IPS-15b (cell line): ENCODE measurements around the gene B4GAT1.
"Not testable (repeated sequence)": the region's sequence is repeated elsewhere in the genome, so short reads cannot be mapped to it uniquely, and the experiment has no call there.

Source experiments
- H3K27me3 ChIP-seq: one replicate; pipeline ENCODE4 v1.6.1; 2013; ENCODE audit warnings: low read length; ENCODE audit not compliant: control insufficient read depth, insufficient read depth
- H3K36me3 ChIP-seq: one replicate; pipeline ENCODE4 v1.6.1; 2013; ENCODE audit warnings: low read length; ENCODE audit not compliant: control insufficient read depth, insufficient read depth
- H3K4me1 ChIP-seq: one replicate; pipeline ENCODE4 v1.6.1; 2013; ENCODE audit warnings: mild to moderate bottlenecking, low read length; ENCODE audit not compliant: control insufficient read depth, insufficient read depth
- H3K4me3 ChIP-seq: one replicate; pipeline ENCODE4 v1.5.1; 2013; ENCODE audit warnings: low read depth, low read length
- H3K9ac ChIP-seq: one replicate; pipeline ENCODE4 v1.6.1; 2013; ENCODE audit warnings: low read depth, mild to moderate bottlenecking, low read length
- H3K9me3 ChIP-seq: one replicate; pipeline ENCODE4 v1.6.1; 2013; ENCODE audit warnings: mild to moderate bottlenecking, low read length; ENCODE audit not compliant: control insufficient read depth, insufficient read depth

Gene B4GAT1

GRCh38 chr11:66347425-66348276 lies at the start of gene B4GAT1:
B4GAT1 (minus strand) TSS chr11:66347629; CDS start chr11:66347545, 84 bp downstream.
- Histone ChIP-seq H3K9ac (peak within 1 kb of the TSS; percentile 87), H3K9me3 (no peaks in the 10 kb centered on the region), H3K36me3 (no peaks in the 10 kb centered on the region), H3K4me3 (peak within 1 kb of the TSS; percentile 98), H3K27me3 (peaks cover 8% of the 10 kb centered on the region), H3K4me1 (peaks cover 2% of the 10 kb centered on the region)

GRCh38 chr11:66393954-66394353 lies 46.5 kb upstream of the B4GAT1 start:
- H3K36me3 ChIP-seq, result no peaks in the 10 kb centered on the region
- no peaks in the 10 kb centered on the region for H3K9me3 ChIP-seq
- no peak overlapping the region for H3K4me3 ChIP-seq
- no peaks in the 10 kb centered on the region for H3K4me1 ChIP-seq
- no peaks in the 10 kb centered on the region for H3K27me3 ChIP-seq
- H3K9ac ChIP-seq, result no peak overlapping the region

DNA sequence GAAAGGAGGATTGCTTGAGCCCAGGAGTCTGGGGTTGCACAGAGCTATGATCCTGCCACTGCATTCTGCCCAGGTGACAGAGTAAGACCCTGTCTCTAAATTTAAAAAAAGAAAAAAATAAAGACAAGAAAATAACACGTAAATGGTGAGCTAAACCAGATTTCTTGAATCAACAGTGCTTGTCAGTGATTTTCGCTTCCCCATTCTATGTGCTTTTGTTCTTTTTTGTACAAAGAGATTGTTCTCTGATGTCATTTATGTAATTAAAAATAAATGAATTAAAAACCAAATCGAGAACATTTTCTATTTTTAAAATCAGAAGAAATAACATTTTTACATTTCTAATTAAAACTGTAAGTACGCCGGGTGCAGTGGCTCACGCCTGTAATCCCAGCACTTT lies 43.9 kb upstream of the B4GAT1 start:
- Histone ChIP-seq H3K36me3 (no peaks in the 10 kb centered on the region), H3K4me1 (no peaks in the 10 kb centered on the region), H3K9ac (no peak overlapping the region), H3K4me3 (no peak overlapping the region), H3K27me3 (peaks cover 6% of the 10 kb centered on the region), H3K9me3 (no peaks in the 10 kb centered on the region)

DNA sequence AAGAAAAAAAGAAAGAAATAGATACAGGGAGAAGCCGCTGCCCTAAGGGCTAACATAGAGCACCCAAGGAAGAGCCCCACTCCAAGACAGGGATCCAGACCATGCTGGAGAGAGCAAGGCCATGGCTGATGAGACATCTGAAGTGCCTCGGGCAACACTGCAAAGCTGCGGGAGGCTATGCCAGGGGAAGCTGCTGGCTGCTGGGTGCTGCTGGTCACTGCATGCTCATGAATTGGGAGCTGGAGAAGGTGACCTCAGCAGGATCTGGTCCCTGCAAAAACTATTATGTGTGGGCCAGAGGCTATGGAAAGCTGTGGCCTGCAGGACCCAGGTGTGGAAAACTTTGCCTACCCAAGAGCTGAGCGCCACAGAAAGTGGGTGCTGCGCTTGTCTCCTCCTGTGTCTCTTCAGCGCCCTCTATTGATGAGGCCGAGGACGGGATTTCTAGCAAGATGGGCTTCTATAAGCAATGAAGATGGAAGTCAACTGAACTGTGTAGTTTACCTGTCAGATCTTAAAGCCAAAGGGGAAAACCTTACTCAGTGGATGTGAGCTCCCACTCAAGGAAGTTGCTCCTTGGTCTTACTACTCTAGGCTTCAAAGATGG lies 41.5 kb upstream of the B4GAT1 start:
- H3K9ac ChIP-seq, result no peak overlapping the region
- H3K9me3 ChIP-seq, result no peaks in the 10 kb centered on the region
- no peaks in the 10 kb centered on the region for H3K36me3 ChIP-seq
- no peaks in the 10 kb centered on the region for H3K4me1 ChIP-seq
- H3K4me3 ChIP-seq, result no peak overlapping the region
- peaks cover 6% of the 10 kb centered on the region for H3K27me3 ChIP-seq

- no peak overlapping the region for H3K9ac ChIP-seq
- peaks cover 6% of the 10 kb centered on the region for H3K27me3 ChIP-seq
- no peaks in the 10 kb centered on the region for H3K4me1 ChIP-seq
- H3K36me3 ChIP-seq, result no peaks in the 10 kb centered on the region
- peak overlapping the region; percentile 6 for H3K4me3 ChIP-seq
- no peaks in the 10 kb centered on the region for H3K9me3 ChIP-seq
Measured at GRCh38 chr11:66386171-66387069, 39.0 kb upstream of the B4GAT1 start.

- not testable (repeated sequence) for H3K27me3 ChIP-seq, H3K36me3 ChIP-seq, H3K4me3 ChIP-seq
Measured at GRCh38 chr11:66384316-66384715, 36.9 kb upstream of the B4GAT1 start.

GRCh38 chr11:66380264-66380663 lies 32.8 kb upstream of the B4GAT1 start:
- not testable (repeated sequence) for H3K9ac ChIP-seq, H3K4me1 ChIP-seq, H3K9me3 ChIP-seq, H3K4me3 ChIP-seq, H3K27me3 ChIP-seq, H3K36me3 ChIP-seq

More at GRCh38 chr11:66384316-66384715, 36.9 kb upstream of the B4GAT1 start:
- not testable (repeated sequence) for H3K9ac ChIP-seq, H3K4me1 ChIP-seq, H3K9me3 ChIP-seq

- H3K9me3 ChIP-seq, H3K4me3 ChIP-seq, H3K36me3 ChIP-seq, H3K4me1 ChIP-seq, H3K27me3 ChIP-seq, H3K9ac ChIP-seq: not testable (repeated sequence)
Measured at GRCh38 chr11:66373690-66374287, 26.4 kb upstream of the B4GAT1 start.

- Histone ChIP-seq H3K9ac (no peak overlapping the region), H3K36me3 (peaks cover 12% of the 10 kb centered on the region), H3K9me3 (no peaks in the 10 kb centered on the region), H3K4me3 (no peak overlapping the region), H3K4me1 (peaks cover 9% of the 10 kb centered on the region), H3K27me3 (no peaks in the 10 kb centered on the region)
Measured at GRCh38 chr11:66373265-66373664, 25.8 kb upstream of the B4GAT1 start.

DNA sequence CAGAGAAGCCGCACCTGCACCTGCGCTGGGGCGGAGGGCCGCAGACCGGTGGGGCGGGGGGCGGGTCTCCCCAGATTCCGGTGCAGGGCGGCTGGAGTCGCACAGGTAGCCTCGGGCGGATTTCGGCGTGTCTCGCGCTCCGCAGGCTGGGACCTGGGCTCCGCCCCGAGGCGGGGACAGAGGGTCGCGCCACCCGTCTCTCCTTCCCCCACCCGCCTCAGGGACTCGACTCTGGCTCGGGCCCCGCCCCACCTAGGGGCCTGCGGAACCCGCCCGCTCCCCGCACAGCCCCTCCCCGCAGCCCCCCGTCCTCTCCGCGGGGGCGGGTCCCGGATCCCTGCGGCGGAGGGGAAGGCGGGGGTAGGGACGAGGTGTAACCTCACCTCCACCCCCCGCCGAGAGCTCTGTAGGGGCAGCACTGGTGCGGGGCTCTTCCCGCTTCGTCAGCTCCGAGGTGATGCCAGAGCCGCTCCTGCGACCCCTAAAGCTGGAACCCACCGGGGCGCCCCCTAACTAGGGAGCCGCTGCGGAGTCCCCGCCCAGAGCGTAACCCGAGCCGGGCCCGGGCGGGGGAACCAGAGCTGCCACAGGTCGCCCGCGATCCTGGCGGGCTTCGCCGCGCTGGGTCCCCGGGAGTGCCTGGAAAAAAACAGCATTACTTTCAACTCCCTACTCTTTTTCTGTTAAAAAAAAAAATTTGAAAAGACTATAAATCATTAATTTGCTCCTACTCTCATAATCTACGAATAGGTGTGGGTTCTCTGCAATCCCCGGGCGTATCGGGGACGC lies 24.4 kb upstream of the B4GAT1 start, which contains the start of gene SLC29A2:
Gene SLC29A2, minus strand, starts transcription at position 134 of the 789 bp plus-strand sequence. CDS start 169 bp downstream, outside the sequence.
- Histone ChIP-seq H3K9ac (peak within 1 kb of the TSS; percentile 91), H3K27me3 (no peaks in the 10 kb centered on the region), H3K4me1 (peaks cover 9% of the 10 kb centered on the region), H3K9me3 (no peaks in the 10 kb centered on the region), H3K36me3 (peaks cover 26% of the 10 kb centered on the region), H3K4me3 (peak within 1 kb of the TSS; percentile 99)
